ENCODE data around the gene CCL17.

Gene CCL17

DNA sequence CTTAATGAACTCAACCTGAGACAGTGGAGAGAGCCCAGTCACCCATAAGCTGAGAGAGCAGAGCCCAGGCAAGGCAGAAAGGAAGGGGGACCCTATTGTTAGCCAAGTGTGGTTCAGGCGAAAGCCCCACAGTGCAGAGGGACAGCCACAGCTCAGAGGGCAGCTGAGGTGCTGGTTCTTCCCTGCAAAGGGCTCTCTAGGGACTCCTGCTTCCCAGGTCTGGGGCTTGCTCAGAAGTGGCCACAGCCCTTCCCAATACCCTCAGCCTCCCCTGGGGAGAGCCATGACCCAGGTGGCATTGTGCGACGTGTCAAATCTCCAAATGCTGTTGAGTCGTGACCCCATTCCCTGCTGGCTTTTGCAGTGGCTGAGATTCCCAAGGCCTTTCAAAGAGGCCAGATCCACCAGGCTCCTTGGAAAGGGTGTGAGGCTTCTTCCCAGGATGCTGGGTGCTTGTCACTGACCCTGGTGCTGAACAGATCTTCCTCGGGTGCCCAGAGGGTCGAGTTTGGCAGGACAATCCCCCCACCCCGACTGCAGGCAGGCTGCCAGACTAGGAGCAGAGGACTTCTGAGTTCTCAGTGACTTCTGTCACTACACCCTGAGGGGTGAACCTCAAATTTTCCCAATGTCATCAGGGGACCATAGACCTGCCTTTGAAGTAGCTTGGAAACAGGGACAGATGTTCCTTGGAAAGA lies 2.5 kb upstream of the CCL17 start:
- no peak for DNase-seq

- DNase-seq: no peak
Observed at GRCh38 chr16:57405097-57405496, 530 bp downstream of the CCL17 start.

DNA sequence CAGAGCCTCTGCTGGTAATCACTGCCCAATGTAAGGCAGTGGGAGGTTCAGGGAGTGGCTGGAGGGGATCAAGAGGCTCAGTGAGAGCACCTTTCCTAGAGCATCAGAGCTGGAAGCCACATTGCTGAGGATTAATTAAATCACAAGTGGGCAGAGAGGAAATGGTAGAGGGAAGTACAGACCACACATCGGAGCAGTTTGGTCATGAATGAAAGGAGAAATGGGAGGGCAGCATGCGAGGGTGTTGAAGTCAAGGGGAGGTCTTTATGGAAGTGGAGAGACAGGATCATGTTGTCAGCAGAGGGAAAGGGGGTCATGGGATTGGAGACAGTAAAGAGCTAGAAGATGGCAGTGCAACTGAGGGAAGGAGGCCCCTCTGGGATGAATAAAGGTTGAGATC lies 2.3 kb downstream of the CCL17 start:
- peak in 1 of 2 donors; percentile 16 for DNase-seq

- DNase-seq: no peak
Observed at GRCh38 chr16:57407521-57408353, 3.2 kb downstream of the CCL17 start.

DNA sequence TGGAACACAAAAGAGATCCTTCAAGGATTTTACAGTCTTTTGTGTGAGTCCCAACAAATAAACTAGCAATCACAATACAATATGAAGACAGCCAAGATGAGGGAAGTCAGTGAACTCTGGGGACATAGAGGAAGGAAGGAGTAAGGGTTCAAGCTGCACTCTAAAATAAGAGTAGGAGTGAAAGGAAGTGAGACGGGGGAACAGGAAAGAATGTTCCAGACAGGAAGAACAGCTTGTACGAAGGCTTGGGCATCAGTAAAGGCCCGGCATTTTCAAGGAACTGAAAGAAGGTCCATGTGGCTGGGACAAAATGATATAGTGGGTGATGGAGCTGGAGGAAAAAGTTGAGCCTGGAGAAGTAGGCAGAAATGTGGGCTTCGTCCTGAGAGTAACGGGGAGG lies 4.5 kb downstream of the CCL17 start:
- DNase-seq: no peak

DNA sequence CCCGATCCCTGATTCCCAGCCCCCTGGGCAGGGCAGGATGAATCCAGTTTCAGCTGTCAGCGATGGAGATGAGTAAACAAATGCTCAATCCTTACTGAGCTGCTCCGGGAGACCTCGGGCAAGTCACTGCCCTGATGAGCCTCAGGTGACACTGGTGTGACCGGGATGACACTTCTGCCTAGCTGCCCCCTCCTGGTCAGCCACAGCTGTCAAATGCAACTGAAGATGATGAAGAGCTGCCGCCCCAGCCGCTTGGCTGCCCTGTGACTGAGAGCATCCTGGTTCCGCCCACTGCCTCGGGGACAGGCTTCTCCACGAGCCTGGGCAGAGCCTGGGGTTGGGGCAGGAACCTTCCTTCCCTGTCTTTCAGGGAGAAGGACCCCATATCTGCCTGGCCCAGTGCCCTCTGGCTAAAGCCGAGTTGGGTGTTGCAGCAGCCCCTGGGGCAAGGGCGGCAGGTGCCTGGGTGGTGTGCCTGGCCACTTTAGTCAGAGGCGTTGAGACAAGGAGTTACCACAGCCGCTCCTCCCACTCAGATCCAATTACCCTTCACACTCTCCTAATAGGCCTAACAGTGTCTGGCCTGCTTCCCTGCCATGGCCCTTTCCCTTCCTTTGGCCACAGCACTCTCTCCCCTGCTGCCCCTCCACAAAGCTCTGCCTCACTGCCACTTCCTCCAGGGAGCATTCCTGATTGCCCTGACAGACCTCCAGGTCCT lies 5.5 kb downstream of the CCL17 start:
- DNase-seq: no peak

DNA sequence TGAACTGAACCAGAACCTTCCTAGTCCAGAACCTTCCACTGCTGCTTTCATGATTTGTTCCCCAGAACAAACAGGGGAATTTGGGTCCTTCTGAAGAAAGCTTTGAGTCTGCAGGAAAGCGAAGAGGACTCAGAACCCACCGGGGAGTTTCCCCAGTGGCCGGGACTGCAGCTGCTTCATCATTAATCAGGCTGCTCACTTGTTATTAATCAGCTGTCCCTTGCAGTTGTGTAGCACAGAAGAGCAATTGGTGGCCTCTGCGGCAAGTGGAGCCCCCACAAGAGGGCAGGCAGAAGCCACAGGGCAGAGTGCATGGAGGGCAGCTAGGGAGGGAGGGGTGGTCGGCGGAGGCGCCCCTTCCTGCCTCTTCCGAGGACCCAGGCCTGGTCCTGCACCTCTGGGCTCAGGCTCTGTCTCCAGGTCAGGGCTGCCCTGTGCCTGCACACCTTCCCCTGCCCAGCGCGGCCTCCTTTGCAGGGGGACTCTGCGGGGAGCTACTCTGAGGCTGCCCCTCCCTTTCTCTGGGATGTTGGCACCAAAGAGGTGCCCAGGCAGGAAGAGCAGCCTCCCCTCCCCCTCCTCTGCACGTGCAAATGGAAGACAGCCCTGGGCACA lies 6.9 kb downstream of the CCL17 start:
- DNase-seq: no peak

DNA sequence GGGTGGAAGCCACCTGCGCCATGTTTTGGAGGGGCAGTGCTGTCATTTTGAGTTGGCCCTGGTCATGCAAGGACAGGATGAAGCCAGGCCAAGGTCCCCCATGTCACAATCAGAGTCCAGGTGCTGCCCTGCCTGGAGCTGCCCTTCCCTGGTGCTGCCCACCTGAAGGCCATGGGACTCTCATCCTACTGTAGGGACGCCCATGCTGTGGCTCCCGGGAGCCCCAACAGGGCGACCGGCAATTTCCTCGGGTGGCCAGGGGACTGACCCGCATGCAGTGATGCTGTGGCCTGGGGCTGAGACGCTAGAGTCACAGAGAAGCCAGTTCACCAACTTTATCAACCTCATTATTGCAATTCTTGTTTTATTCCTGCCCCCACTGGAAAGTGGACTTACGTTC lies 8.0 kb downstream of the CCL17 start:
- no peak for DNase-seq

DNA sequence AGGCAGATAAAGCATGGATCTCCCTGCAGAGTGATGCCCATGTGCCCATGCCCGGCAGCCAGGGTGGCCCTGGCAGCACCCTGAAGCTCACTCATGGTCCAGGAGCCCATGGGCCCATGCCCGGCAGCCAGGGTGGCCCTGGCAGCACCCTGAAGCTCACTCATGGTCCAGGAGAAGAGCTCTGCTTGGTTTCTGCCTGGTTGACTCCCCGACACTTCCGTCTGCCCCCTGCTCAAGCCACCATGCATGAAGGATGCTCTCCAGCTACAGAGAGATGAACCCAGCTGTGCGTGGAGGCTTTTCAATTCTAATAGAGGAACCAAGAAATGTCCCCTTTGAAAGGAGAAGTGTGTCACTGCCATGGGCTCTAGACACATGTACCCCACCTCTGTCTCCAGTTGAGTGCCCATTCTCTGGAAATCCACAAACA lies 8.7 kb downstream of the CCL17 start:
- no peak for DNase-seq

GRCh38 chr16:57413733-57414132 lies 9.2 kb downstream of the CCL17 start:
- no peak for DNase-seq

DNA sequence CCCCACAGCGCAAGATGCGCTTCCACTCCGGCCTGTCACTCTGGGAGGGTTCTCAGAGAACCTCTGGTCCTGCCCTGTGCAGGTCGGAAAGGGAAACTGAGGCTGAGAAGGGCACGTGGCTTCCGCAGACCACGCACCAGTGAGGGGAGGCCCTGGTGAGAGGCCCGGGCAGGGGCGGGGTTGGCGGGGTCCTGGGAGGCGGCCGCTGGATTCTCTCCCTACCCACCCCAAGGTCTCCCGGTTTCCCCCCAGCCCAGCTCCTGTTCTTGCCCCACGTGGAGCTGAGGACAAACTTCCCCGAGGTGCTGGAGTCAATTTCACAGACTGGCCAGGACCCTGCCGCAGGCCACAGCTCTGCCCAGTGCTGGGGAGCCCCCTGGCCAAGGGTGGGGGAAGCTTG lies 11.5 kb downstream of the CCL17 start:
- DNase-seq: no peak

GRCh38 chr16:57419506-57419905 lies 14.9 kb downstream of the CCL17 start:
- no peak for DNase-seq

DNA sequence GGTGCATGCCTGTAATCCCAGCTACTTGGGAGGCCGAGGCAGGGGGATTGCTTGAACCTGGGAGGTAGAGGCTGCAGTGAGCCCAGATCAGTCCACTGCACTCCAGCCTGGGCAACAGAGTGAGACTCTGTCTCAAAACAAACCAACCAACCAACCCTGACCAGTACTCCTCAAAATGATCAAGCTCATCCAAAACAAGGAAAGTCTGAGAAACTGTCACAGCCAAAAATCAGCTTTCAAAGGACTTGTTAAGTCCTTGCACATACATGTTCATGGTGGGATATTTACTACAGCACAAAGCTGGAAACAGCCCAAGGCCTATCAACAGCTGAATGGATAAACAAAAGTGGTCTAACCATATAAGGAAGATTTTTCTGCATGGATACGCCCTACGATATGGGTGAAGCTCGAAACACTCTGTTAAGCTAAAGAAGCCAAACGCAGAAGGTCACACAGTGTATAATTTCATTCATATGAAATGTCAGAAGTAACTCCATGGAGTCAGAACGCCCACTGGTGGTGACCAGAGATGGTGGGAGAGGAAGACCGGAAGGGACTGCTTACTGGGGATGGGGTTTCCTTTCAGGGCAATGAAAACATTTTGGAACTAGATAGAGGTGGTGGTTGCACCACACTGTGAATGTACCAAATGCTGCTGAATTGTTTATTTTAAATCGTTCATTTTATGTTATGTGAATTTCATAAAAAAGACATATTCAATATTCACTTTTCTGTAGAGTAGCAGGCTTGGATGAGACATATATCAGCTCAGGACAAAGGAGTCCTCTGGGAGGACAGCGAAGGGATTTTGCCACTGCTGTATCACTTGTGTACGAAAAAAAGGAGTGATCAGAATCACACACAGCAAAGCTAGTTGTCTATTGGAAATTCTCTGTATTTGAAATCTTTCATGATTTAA lies 17.7 kb downstream of the CCL17 start:
- DNase-seq: no peak

DNA sequence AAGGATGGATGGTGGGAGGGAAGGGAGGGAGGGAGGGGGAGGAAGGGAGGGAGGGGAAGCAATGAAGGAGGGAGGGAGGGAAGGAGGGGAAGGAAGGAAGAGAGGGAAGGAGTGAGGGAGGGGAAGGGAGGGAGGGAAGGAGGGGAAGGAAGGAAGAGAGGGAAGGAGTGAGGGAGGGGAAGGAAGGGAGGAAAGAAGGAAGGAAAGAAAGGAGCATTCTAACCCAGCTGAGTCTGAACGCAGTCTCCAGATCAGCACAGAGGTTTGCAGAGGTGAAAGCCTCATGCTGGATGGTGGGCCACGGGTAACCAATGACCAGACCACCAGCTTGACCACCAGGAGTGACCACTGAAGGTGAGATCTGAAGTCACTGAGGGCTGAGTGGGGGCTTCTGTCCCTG lies 18.6 kb downstream of the CCL17 start:
- no peak for DNase-seq

- DNase-seq: no peak
Observed at GRCh38 chr16:57424583-57424982, 20.0 kb downstream of the CCL17 start.

DNA sequence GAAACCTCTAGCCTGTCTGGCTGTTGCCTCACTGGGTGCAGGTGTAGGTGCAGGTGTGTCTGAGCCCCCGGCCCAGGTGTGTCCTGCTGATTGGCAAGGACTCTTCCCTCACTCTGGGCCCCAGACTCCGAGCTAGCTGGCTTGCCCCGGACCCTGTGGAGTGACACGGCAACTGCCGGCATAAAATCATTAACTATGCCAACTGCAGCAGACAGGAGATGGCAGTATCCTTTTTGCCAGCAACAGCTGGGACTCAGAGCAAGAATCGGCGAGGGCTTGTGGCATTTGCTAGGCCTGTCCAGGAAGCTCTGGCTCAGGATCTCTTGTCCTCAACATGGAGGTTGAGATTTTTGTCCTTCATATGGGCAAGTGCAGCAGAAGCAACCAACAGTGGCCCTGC lies 21.8 kb downstream of the CCL17 start:
- DNase-seq: no peak

- no peak for DNase-seq
Observed at GRCh38 chr16:57427307-57427706, 22.7 kb downstream of the CCL17 start.

DNA sequence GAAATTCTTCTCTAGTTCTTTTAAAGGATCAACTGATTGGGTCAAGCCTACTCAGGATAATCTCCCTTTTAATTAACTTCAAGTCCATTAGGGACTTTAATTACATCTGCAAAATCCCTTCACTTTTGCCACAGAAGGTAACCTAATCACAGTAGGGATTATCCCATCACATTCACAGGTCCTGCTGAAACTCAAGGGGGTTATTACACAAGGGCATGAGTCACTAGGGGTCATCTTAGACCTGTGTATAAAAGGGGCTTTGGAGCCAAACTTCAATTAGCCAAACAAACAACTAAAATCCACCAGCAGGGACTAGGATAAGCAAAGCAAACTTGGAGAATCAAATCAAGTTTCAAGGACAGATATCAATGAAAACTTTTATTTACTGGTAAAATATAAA lies 23.3 kb downstream of the CCL17 start:
- DNase-seq: no peak

GRCh38 chr16:57430955-57431354 lies 26.4 kb downstream of the CCL17 start:
- DNase-seq: no peak

- DNase-seq: no peak
Observed at GRCh38 chr16:57432505-57432904, 27.9 kb downstream of the CCL17 start.

- no peak for DNase-seq
Observed at GRCh38 chr16:57432989-57433388, 28.4 kb downstream of the CCL17 start.

- no peak for DNase-seq
Observed at GRCh38 chr16:57434003-57434402, 29.4 kb downstream of the CCL17 start.
